Pancreas (tissue), 10 donors: ENCODE results near the gene ADH1A. TPM values are rescaled to one million over a fixed set of nuclear protein-coding genes. Genes with fewer than 3 reads are reported as not detected.

Experiments used
- ATAC-seq, 4 donors: fragments of 200-7000 bp; cut with Tn5 transposase; one replicate each; pipeline versions ENCODE4 v1.8.0 to v1.9.1; 2020; ENCODE audit warnings: mild to moderate bottlenecking in 4 of 4, moderate library complexity in 4 of 4
- DNase-seq, 6 donors: peaks; one replicate each; pipeline ENCODE4 v3.0.0-alpha.2; 2020
- FAIRE-seq: peaks from 2 replicates; lab custom pipeline; 2012; peaks lifted over from hg19 to GRCh38; lab: Jason Lieb, UNC
- H3K27ac ChIP-seq, 4 donors: fragments of 200-600 bp; sonication (generic); 1 replicate in 3 of 4; 2 replicates in 1 of 4; pipeline versions ENCODE4 v1.5.0 to v1.8.0; 2020
- H3K27me3 ChIP-seq, 4 donors: fragments of 200-600 bp; one replicate each; pipeline ENCODE4 v1.8.0; 2021
- H3K36me3 ChIP-seq, 3 donors: fragments of 200-600 bp; sonication (generic) in 1 of 3; one replicate each; pipeline versions ENCODE4 v1.5.0 to v1.8.0; 2020 to 2021
- H3K4me1 ChIP-seq, 3 donors: fragments of 200-600 bp; one replicate each; pipeline ENCODE4 v1.8.0; 2021
- H3K4me3 ChIP-seq, 4 donors: fragments of 200-600 bp; sonication (generic) in 2 of 4; one replicate each; pipeline versions ENCODE4 v1.5.0 to v1.8.0; 2020 to 2021
- H3K9me3 ChIP-seq, 4 donors: fragments of 200-600 bp; one replicate each; pipeline ENCODE4 v1.8.0; 2021
- CTCF ChIP-seq, 4 donors: fragments of 200-600 bp; sonication (generic) in 3 of 4; IDR thresholded peaks; one replicate each; pipeline versions ENCODE4 v1.5.0 to v1.8.0; 2021; ENCODE audit warnings: antibody characterized with exemption in 4 of 4
- WGBS, 2 donors: extraction: QIAGEN DNeasy Blood & Tissue Kit; methylation state at CpG; one replicate each; pipeline ENCODE4 v1.1.7; 2013; 5-methylcytosine and 5-hydroxymethylcytosine counted together
- intact Hi-C, 3 donors: fragments of 100-400 bp; cut with DNase I; formaldehyde crosslinking; loops; one replicate each; pipeline versions ENCODE4 v1.11.1 to v1.14.2; 2022
- polyA plus RNA-seq, 2 donors: library from polyadenylated mRNA; stranded (reverse); fragments of 200-250 nt; gene quantifications; one replicate each; pipeline ENCODE4 v1.2.3, GENCODE V29; 2013
- total RNA-seq, 6 donors: library from RNA; stranded (reverse); fragmentation: NEBNext Ultra II Directional in 4 of 6; extraction: Animal tissue kit (Norgen Biotek cat#: 25700) in 4 of 6; gene quantifications; one replicate each; pipeline versions ENCODE4 v1.2.1 to v1.2.4, GENCODE V29; 2021 to 2023
- donor health status: healthy with polysubstance abuse.
- donor health status: DM: no; HTN: no; CAD: no; lungs with moderate emphysema.
- donor health status: DM: no; HTN: no; CAD: no.
- donor health status: control.
- donor health status: control.
- donor health status: Bipolar disorder and iron deficiency.
- donor health status: DM: yes; HTN: yes; CAD: no.
- donor health status: DM: no; HTN: no; CAD: no.
- donor health status: DM: no; HTN: no; CAD: no.
- donor health status: DM: yes; HTN: yes; CAD: no.

The ADH1A gene
- total and polyA plus RNA-seq, 8 donors: 0.19 to 2.1 (median 0.64) TPM

GRCh38 chr4:99275885-99276284, 14.9 kb downstream of the ADH1A start:
- no peak for TF ChIP-seq CTCF (IDR thresholded peaks at IDR 0.05)
- DNase-seq (no peak), FAIRE-seq (no peak), ATAC-seq (no peak)
- H3K4me1 ChIP-seq: no peaks in the 10 kb centered on the region
- no peak overlapping the region for H3K4me3 ChIP-seq
- intact Hi-C loops: no loop called here
- H3K36me3 ChIP-seq: no peaks in the 10 kb centered on the region
- H3K9me3 ChIP-seq: no peaks in the 10 kb centered on the region
- WGBS, 2 donors: 88 to 96% methylated on average over 3 of the region's 3 CpGs
- no peaks in the 10 kb centered on the region for H3K27me3 ChIP-seq
- H3K27ac ChIP-seq: no peak overlapping the region

- Histone ChIP-seq H3K27me3 (no peaks in the 10 kb centered on the region), H3K9me3 (no peaks in the 10 kb centered on the region), H3K4me3 (no peak overlapping the region), H3K27ac (no peak overlapping the region), H3K36me3 (no peaks in the 10 kb centered on the region), H3K4me1 (no peaks in the 10 kb centered on the region)
- no peak for TF ChIP-seq CTCF (IDR thresholded peaks at IDR 0.05)
- ATAC-seq (no peak), DNase-seq (no peak), FAIRE-seq (no peak)
- WGBS, 2 donors: 90% methylated on average over 5 of the region's 5 CpGs
- intact Hi-C loops: no loop called here
These were observed 15.7 kb downstream of the ADH1A start for GRCh38 chr4:99275050-99275449.

GRCh38 chr4:99273704-99274103, 17.1 kb downstream of the ADH1A start:
- no peak overlapping the region for H3K27ac ChIP-seq
- ATAC-seq (no peak), FAIRE-seq (no peak), DNase-seq (no peak)
- H3K36me3 ChIP-seq: no peaks in the 10 kb centered on the region
- H3K27me3 ChIP-seq: no peaks in the 10 kb centered on the region
- WGBS, 2 donors: 84 to 90% methylated on average over 2 of the region's 2 CpGs
- no peak for TF ChIP-seq CTCF (IDR thresholded peaks at IDR 0.05)
- intact Hi-C loops: no loop called here
- H3K4me1 ChIP-seq: no peaks in the 10 kb centered on the region
- H3K9me3 ChIP-seq: no peaks in the 10 kb centered on the region
- no peak overlapping the region for H3K4me3 ChIP-seq

- ATAC-seq (no peak), DNase-seq (no peak), FAIRE-seq (no peak)
- no peak overlapping the region for H3K27ac ChIP-seq
- intact Hi-C loops: no loop called here
- H3K27me3 ChIP-seq: no peaks in the 10 kb centered on the region
- H3K9me3 ChIP-seq: no peaks in the 10 kb centered on the region
- no peaks in the 10 kb centered on the region for H3K36me3 ChIP-seq
- no peaks in the 10 kb centered on the region for H3K4me1 ChIP-seq
- no peak for TF ChIP-seq CTCF (IDR thresholded peaks at IDR 0.05)
- H3K4me3 ChIP-seq: no peak overlapping the region
These were observed 25.9 kb downstream of the ADH1A start for GRCh38 chr4:99264927-99265326.

GRCh38 chr4:99252746-99253145, 38.0 kb downstream of the ADH1A start:
- no peak for ATAC-seq
- Histone ChIP-seq H3K36me3 (no peaks in the 10 kb centered on the region), H3K27ac (no peak overlapping the region), H3K27me3 (no peaks in the 10 kb centered on the region), H3K4me1 (no peaks in the 10 kb centered on the region), H3K4me3 (no peak overlapping the region), H3K9me3 (no peaks in the 10 kb centered on the region)
- 86 to 92% methylated on average over 4 of the region's 4 CpGs for WGBS, 2 donors
- no peak for TF ChIP-seq CTCF (IDR thresholded peaks at IDR 0.05)
- DNase-seq: no peak
- intact Hi-C loops: no loop called here
- no peak for FAIRE-seq
